Measurements from ENCODE around the gene UMAD1.

UMAD1 gene

DNA sequence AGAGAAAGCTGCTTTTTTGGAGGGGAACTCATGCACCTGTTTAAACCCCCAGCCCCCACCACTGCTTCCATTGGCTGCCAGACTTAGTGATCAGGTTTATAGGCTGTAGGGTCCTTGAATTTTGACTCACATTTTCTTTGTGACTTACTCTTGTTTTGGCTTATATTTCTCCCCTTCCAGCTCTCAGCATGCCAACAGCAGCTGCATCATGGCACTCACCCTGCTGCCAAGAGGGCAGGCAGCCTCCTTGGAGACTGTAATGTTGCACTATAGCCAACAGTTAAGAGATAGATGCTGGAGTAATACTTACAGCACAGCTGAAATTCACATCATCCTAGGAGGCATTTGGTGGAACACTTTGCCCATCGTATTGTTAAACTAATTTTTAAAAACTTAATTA, 230.0 kb downstream of the UMAD1 start:
- FAIRE-seq = no peak

DNA sequence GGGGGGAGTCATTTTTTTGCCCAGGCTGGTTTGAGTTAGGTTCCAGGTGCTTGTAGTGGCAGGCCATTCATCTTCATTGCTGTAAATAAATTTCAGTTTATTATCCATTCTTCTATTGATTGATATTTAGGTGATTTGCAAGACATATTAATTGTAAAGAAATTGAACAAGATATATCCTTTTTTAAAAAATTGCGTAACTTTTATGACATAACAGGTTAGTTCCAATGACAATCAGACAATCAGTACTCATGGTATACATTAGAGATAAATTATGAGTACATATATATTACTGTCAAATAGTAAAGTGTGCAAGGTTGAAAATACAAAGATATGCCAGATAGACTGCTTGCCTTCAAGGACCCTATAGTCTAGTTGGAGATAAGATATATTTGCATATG, 235.9 kb downstream of the UMAD1 start:
- no peak for FAIRE-seq
- no peak for DNase-seq (ENCODE audit: low spot score)

More for the DNA sequence above, 230.0 kb downstream of the UMAD1 start:
- no peak for DNase-seq (ENCODE audit: low spot score)

DNA sequence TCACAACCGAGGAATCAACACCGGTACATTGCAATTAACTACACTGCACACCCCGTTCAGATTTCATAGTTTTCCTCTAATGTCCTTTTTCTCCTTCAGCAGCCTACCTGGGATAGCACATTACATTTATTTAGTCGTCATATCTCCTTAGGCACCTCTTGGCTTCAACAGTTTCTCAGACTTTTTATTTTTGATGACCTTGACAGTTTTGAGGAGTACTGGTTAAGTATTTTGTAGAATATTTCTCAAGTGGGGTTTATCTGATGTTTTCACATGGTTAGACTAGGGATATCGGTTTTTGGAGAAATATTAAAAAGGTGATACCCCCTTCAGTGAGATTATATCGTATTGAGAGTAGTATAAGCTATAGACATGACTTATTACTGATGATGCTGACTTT, 241.0 kb downstream of the UMAD1 start:
- FAIRE-seq (no peak), DNase-seq (ENCODE audit: low spot score) (no peak)

GRCh38 chr7:7882888-7883287, 242.3 kb downstream of the UMAD1 start:
- FAIRE-seq = no peak
- DNase-seq (ENCODE audit: low spot score) = no peak

- DNase-seq (ENCODE audit: low spot score) = no peak
- FAIRE-seq = no peak
These were observed 242.8 kb downstream of the UMAD1 start for GRCh38 chr7:7883394-7883793.

GRCh38 chr7:7884855-7885254, 244.3 kb downstream of the UMAD1 start:
- DNase-seq (ENCODE audit: low spot score) (no peak), FAIRE-seq (no peak)

- FAIRE-seq (no peak), DNase-seq (ENCODE audit: low spot score) (no peak)
These were observed 249.4 kb downstream of the UMAD1 start for GRCh38 chr7:7889791-7890568.

GRCh38 chr7:7895004-7895650, 254.6 kb downstream of the UMAD1 start:
- FAIRE-seq (no peak), DNase-seq (ENCODE audit: low spot score) (no peak)

GRCh38 chr7:7895754-7896153, 255.2 kb downstream of the UMAD1 start:
- FAIRE-seq = no peak
- no peak for DNase-seq (ENCODE audit: low spot score)

GRCh38 chr7:7897509-7897908, 257.0 kb downstream of the UMAD1 start:
- DNase-seq (ENCODE audit: low spot score) = no peak
- FAIRE-seq = no peak

DNA sequence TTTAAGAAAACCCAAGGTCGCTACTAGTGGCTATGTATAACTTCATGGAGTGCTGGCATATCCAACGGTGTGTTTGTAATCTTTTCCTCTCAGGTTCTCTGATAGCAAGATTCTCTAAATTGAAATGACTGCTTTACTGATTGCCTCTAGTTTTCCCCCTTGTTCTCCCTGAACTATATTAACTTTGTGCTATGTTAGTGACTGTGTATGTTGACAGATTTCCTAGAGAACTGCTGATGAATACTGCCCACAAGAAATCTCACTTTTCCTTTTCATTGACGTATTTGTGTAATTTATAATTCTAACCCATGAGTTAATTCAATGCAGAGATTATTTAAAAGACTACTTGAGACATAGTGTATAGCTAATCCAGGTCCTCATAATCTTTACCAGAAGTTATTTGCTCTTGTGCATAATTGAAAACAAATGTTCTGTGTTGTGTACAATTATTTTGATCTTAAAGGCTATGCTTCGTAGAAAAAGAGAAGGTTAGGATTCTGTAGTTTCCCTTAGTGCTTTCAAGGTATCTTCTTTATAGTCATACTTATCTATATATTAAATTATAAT, 257.5 kb downstream of the UMAD1 start:
- FAIRE-seq = no peak

GRCh38 chr7:7902845-7903244, 262.3 kb downstream of the UMAD1 start:
- DNase-seq (ENCODE audit: low spot score) (no peak), FAIRE-seq (no peak)

More for the DNA sequence above, 257.5 kb downstream of the UMAD1 start:
- DNase-seq (ENCODE audit: low spot score) = no peak

- FAIRE-seq (peak; percentile 45), DNase-seq (ENCODE audit: low spot score) (no peak)
These were observed 266.8 kb downstream of the UMAD1 start for GRCh38 chr7:7907306-7907705.

- DNase-seq (ENCODE audit: low spot score) (peak; percentile 50), FAIRE-seq (peak; percentile 88)
These were observed 268.1 kb downstream of the UMAD1 start for GRCh38 chr7:7908622-7909145.

DNA sequence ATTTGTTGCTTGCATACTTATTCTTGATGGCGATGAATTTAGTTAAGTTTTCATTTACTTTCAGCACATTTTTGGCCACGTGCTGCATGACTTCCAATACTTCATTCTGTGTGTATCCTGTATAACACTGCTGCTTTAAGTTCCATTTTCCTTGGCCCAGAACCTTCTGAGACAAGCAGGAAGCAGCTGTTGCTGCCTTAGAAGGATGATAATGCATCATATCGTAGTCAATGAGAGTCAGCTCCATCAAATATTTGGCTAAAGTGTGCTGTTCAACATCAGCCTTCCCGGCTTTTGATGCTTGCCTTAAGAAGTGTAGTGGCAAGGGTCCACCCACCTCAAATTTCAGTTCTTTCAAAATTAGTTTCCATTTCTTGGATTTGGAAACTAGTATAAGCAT, 268.8 kb downstream of the UMAD1 start:
- no peak for FAIRE-seq
- no peak for DNase-seq (ENCODE audit: low spot score)

DNA sequence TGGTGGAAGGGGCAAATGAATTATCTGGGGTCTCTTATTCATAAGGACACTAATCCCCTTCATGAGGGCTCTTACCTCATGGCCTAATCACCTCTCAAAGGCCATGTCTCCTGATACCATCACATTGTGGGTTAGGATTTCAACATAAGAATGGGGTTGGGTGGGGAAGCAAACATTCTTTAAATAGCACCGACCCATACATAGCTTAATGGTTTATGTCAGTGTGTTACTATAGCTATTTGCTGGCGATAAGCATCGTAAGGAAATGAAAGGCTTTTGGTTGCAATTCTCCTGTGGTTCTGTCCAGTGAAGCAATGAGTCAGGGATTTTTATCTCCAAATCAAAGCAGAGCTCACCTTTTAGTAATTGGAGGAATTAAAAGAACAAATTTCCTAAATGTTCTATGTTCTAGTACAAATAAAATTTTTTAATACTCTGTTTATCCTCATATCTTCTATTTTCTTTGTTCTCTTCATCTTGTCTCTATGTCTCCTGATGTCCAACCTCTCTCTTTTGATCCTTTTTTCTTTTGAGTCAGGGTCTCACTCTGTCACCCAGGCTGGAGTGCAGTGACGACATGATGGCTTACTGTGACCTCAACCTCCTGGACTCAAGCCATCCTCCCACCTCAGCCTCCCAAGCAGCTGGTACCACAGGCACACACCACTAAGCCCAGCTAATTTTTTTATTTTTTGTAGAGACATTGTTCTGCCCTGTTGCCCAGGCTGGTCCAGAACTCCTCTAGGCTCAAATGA, 271.0 kb downstream of the UMAD1 start:
- peak; percentile 96 for DNase-seq (ENCODE audit: low spot score)
- peak; percentile 94 for FAIRE-seq

GRCh38 chr7:7912937-7913336, 272.4 kb downstream of the UMAD1 start:
- FAIRE-seq = no peak
- no peak for DNase-seq (ENCODE audit: low spot score)

GRCh38 chr7:7913504-7913903, 273.0 kb downstream of the UMAD1 start:
- DNase-seq (ENCODE audit: low spot score) = no peak
- FAIRE-seq = no peak

DNA sequence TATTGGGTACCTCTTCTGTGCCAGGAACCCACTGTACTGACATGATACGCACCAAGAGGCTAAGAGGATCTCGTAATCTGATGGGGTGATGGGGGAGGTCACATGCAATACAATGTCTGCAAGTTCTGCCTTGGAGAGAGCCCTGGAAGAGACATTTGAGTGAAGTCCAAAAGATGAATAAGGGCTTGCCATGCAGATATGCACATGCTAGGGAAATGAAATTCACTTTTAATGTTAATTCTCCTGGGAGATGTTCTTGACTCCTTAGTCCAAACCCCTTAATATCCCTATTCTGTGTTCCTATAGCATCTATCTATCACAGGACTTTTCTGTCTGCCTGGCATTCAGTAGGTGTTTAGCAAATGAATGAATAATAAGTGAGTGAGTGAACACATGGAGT, 274.0 kb downstream of the UMAD1 start:
- FAIRE-seq (no peak), DNase-seq (ENCODE audit: low spot score) (no peak)

GRCh38 chr7:7916064-7916463, 275.5 kb downstream of the UMAD1 start:
- DNase-seq (ENCODE audit: low spot score) (no peak), FAIRE-seq (no peak)

DNA sequence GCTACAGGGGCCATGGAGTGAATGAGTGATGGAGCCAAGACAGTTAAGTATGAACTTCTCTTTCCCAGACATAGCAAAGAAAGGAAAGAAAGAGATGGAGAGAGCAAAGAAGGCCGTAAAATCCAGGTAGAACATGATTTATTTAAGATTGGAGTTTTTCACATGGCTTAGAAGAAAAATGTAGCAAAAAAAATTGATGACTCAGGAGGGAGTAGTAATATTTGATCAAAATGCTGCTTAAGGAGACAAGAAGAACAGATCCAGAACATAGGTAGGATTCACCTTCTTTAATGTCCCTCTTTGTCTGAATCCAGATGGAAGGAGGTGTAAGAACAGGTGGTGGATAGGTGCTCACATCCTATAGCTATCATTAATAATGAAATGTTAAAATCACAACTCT, 277.0 kb downstream of the UMAD1 start:
- FAIRE-seq (no peak), DNase-seq (ENCODE audit: low spot score) (no peak)

Measured in RCC 7860 (cell line).